NCI-H2081 (cell line): ENCODE measurements around the gene BTBD9.

ENCODE experiments used
- DNase-seq, 2 experiments: peaks; one replicate each; lab custom pipeline; 2025; lab: John Stamatoyannopoulos, UW

BTBD9 gene

DNA sequence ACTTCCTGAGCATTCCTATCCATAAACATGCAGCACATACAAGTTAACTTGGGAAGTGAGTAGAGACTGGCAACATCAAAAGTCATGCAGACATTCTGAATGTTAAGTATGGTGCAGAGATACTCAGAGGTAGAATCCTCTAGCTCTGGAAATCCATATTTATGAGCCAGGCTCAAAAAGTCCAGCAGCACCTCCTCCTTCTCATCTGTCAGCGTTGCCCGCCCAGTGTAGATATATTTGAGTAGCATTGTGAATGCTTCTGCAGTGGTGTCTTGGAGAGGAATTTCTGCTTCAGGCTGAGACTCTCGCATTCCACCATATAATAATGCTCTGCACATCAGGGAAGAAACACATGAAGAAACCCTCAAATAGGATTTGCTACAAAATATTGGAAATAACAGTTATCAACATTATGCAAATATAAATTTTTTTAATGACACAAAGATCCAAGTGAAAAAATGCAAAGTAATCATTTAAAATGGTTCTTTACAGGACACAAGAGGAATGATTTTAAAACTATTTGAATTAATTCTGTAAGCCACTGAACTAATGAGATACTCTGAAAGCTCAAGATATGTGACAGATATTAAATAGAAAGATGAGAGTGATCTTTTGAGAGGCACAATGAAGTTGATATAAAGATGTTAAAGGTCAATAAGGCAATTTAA is 45.6 kb downstream of the BTBD9 start:
- no peak for DNase-seq

DNA sequence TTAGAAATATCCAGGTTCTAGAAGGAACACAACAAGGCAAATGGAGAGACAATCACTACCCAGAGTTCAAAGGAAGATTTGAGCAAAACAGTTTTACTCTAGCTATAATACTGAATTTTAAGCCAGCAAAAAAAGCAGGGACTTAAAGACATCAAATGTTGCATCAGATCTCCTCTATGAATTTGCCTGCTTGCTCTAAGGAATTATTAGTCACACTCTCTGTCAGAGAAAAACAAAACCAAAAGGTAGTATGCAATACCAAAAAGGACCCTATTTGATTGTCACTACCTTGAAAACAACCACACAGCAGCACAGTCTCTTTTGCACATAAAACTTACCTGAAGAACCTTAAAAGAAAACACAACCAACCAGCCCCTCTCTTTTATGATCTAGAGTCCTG is 46.3 kb downstream of the BTBD9 start:
- DNase-seq = no peak

DNA sequence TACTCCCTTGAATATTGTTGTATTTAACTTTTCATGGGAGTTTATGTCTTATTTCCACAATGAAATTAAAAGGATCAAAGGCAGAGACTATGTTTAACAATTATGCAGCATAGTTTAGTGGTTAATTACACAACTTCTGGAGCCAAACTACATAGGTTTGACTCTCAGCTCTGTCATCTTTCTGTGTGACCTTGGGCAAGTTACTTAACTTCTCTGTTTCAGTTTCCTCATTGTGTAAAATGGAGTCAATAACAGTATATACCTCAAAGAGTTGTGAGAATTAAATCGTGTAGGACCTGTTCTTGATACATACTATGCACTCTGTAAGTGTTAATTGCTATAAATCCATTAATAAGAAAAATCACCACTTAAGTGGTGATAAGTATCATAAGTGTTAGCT is 48.3 kb downstream of the BTBD9 start:
- no peak for DNase-seq

GRCh38 chr6:38589367-38589720 is 50.4 kb downstream of the BTBD9 start:
- no peak for DNase-seq

DNA sequence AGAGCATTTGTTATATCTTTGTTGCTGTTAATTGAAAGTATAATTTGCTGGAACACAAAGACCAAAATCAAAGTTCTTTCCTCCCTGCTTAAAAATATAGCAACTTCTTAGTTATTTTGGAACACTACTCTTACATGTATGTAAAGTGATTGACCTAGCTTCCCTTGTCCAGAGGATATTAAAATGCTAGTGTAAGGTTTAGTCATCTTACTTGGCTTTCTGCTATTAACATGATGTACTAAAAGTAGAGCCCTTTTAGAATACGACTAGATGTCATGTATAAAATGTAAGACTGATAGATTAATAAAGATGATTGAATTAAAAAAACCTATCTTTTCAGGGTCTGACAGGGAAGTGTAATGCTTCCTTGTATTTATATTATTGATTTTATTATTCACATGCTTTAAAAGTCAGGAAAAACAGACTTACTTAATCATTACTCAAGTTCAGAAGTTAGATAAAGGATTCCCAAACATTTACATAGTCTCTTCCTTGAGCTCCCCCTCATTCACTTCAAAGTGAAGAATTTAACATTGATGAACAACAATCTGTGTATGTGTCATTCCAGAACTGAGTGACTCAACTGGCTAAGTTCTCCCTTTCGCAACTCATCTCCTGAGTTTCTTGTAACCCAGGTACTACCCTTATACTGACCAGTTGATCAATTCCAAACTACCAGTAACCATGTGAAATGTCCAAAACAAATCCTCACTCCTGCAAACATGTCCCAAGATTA is 50.9 kb downstream of the BTBD9 start:
- no peak for DNase-seq

GRCh38 chr6:38587766-38588362 is 51.9 kb downstream of the BTBD9 start:
- no peak for DNase-seq

- no peak for DNase-seq
These were observed 52.7 kb downstream of the BTBD9 start for GRCh38 chr6:38586992-38587391.

- DNase-seq = no peak
These were observed 55.0 kb downstream of the BTBD9 start for GRCh38 chr6:38584731-38585130.

GRCh38 chr6:38583523-38583922 is 56.2 kb downstream of the BTBD9 start:
- DNase-seq = no peak

GRCh38 chr6:38580030-38580429 is 59.7 kb downstream of the BTBD9 start:
- DNase-seq = no peak

DNA sequence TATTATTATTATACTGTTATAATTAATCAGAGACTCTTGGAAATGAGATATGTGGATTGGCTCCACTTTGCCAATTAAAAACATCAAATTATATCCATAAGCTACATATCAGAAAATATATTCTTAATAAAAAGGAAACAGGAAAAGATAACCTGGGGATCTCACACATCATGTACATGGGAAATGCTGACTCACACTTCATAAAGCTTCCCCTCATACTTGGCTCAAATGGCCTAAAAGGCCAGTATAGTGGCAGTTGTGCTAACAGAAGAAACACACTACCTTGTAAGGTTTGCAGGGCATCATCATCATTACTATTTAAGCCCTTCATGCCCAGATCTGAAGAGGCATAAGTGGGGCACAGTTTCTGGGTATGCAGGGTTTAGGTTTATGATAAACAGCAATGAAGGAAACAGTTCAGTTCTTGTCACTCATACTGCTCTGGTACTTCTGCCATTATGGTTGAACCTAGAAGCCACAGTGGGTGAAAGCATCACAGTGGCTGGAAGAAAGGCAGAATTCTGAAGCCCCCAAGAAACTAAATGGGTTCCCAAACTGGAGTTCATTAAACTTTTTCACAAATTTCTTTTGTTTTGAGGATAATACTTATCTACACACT is 60.6 kb downstream of the BTBD9 start:
- no peak for DNase-seq

- no peak for DNase-seq
These were observed 61.7 kb downstream of the BTBD9 start for GRCh38 chr6:38578075-38578474.

- DNase-seq = no peak
These were observed 62.2 kb downstream of the BTBD9 start for GRCh38 chr6:38577492-38577891.

GRCh38 chr6:38573801-38574395 is 65.8 kb downstream of the BTBD9 start:
- DNase-seq = no peak

DNA sequence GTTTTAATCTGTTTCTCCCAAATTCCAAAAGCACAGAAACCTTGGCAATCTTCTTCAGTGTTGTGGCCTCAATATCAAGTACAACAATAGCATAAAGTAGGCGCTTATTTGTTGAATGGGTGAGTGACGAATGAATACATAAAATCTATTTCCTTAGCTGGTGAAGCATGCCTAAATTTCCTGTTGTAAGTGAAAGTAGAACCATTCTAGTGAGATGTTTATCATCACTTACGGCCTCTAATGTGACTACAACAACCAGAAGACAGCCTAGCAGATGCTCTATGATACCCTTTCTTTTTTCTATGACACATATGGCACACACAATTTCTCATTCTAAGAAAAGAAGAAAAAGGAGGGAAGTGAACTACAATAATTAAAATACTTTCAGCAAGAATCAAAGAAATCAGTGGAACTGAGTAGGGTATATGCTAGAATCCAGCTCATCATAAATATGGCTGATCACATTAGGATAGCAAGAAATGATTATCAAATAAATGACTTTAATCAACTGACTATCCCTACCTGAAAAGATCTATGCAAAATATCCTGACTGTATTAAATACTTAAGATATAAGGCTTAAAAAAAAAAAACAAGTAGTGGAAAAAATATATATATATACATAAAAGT is 67.4 kb downstream of the BTBD9 start:
- no peak for DNase-seq

DNA sequence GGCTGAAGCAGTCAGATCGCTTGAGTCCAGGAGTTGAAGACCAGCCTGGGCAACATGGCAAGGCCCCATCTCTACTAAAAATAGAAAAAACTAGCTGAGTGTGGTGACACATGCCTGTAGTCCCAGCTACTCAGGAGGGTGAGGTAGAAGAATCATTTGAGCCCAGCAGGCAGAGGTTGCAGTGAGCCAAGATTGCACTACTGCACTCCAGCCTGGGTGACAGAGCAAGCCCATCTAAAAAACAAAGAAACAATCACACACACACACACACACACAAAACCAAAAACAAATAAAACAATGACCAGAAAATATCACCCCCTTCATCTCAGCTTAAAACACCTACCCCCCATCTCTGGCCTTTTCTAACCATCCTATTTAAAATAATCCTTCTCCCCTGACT is 68.0 kb downstream of the BTBD9 start:
- no peak for DNase-seq

DNA sequence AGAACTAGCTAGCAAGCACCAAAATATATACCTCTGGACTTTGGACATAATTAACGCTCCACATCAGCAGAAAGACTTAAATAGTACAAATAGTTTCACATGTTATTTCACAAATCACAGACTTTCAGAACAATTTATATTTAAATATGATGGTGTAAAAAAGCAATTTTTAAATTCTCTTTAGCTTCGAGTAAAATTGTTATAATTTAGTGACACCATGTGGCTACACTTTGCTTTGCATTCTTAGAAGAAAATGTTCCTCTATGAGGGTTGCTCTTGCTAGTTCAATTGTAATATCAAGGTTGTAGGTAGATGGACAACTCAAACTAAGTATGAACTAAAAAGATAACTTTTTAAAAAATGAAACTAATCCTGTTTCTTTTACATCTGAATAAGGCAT is 69.0 kb downstream of the BTBD9 start:
- DNase-seq = peak in 1 of 2 experiments; percentile 34

DNA sequence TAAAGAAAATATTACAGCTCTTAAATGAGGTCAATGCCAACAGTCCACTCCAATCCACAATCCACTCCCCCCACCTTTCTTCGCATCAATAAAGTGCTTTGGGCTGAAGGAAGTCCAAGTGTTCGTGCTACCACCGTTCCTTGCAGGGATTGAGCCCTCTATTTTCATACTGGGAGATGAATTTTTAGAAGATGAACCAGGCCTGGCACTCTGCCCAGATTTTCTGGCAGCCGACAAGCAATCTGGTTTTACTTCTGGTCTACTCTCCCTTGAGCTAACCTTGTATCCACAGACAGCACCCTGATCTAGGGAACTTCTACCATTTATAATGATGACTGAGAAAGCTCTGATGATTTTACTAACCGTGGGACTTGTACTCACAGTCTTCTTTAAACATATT is 72.3 kb downstream of the BTBD9 start:
- DNase-seq = peak; percentile 36 to 42

DNA sequence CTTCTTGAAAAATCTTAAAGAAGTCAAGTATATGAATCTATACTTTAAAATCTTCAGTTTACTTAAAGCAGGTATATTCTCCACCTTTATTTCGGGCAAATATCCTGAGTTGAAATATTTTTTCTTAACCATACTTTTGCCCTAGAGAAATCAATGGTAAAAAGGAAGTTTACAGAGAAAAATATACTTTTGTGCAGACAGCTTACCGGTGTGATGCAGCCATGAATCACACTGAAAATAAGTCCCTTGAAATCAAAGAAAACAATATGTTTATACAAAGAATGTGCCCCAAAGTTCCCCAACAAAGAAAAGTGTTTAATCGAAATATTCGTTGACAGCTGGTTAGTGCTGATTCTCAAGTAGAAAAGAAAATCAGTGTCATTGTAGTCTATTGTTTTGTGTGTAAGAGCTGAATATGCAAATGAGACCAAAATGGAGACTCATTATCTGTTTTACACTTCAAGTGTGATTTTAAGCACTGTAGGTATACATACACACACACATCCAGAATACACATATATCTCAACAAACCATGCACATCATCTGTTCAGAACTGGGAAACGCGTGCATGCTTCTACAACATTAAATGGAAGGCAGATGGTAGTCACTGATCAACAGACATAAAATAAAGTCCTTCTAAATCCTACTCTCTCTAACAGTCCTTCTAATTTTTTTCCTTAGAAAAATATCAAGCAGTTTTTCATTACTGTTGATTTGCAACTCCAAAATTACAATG is 73.3 kb downstream of the BTBD9 start:
- DNase-seq = no peak

DNA sequence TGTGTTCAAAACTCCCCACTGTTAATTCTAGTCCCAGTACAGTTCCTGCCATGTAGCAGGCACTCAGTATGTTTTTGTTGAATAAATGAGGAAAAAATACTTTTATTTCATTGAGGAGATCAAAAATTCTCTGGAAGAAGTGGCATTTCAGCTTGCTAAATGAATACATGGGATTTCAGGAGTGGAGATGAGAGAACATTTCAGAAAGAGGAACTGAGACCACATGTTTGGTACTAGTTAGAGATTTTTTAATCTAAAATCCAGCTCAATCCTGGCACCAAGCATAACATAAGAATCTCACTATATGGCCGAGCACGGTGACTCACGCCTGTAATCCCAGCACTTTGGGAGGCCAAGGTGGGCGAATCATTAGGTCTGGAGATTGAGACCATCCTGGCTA is 75.4 kb downstream of the BTBD9 start:
- DNase-seq = no peak

GRCh38 chr6:38555606-38556005 is 84.1 kb downstream of the BTBD9 start:
- DNase-seq = no peak
